ENCODE measurements around the gene RHOBTB1.

The RHOBTB1 gene

DNA sequence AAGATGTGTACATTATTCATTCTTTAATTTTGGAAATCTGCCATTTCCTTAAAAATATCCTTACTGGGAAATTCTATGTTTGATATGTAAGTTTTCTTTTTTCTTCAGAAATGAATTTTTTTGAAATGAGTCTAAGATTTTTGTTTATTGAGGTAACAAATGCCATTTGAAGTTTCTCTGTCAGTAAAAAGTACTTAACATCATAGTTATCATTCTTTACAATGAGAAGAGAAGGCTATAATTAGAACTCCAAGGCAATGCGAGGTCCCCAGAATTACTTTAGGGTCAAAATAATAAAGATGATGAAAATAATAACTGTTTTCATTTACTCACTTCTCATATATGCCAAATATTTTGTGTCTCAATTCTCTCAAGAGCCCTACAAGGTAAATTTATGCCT is 37.0 kb upstream of the RHOBTB1 start:
- no peak overlapping the region for H3K4me3 ChIP-seq (replicated peaks in 1 of 2; ENCODE audit: low read depth in 2 of 2, low read length in 2 of 2)
- no peak for DNase-seq (ENCODE audit: low read depth in 2 of 2)
- no peak for TF ChIP-seq CTCF (IDR thresholded peaks at IDR 0.05; ENCODE audit: low read depth, low read length)

DNA sequence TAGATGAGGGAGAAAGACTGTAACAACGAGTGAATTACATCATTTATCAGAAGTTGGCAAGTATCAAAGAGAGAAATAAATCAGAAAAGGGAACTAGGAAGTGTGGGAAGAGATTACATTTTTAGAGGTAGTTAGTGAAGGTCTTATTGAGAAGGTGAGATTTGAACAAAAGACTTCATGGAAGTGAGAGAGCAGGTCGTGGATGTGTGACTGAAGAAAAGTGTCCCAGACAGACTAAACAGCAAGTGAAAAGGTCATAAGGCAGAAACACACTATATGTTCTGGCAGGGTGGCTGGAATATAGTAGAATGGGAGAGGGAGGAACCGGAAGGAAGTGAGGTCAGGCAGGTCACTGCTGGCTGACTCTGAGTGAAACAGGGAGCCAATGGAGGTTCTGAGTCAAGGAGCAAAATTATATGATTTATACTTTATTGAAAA is 35.7 kb upstream of the RHOBTB1 start:
- H3K4me3 ChIP-seq (replicated peaks in 1 of 2; ENCODE audit: low read depth in 2 of 2, low read length in 2 of 2) = no peak overlapping the region
- DNase-seq (ENCODE audit: low read depth in 2 of 2) = no peak
- no peak for TF ChIP-seq CTCF (IDR thresholded peaks at IDR 0.05; ENCODE audit: low read depth, low read length)

GRCh38 chr10:60978287-60979115 is 34.5 kb upstream of the RHOBTB1 start:
- no peak overlapping the region for H3K4me3 ChIP-seq (replicated peaks in 1 of 2; ENCODE audit: low read depth in 2 of 2, low read length in 2 of 2)
- DNase-seq (ENCODE audit: low read depth in 2 of 2) = peak in 1 of 2 donors; percentile 44
- TF ChIP-seq CTCF (IDR thresholded peaks at IDR 0.05; ENCODE audit: low read depth, low read length) = no peak

GRCh38 chr10:60977161-60978122 is 33.5 kb upstream of the RHOBTB1 start:
- DNase-seq (ENCODE audit: low read depth in 2 of 2) = no peak
- no peak overlapping the region for H3K4me3 ChIP-seq (replicated peaks in 1 of 2; ENCODE audit: low read depth in 2 of 2, low read length in 2 of 2)
- no peak for TF ChIP-seq CTCF (IDR thresholded peaks at IDR 0.05; ENCODE audit: low read depth, low read length)

GRCh38 chr10:60976687-60977086 is 32.7 kb upstream of the RHOBTB1 start:
- H3K4me3 ChIP-seq (replicated peaks in 1 of 2; ENCODE audit: low read depth in 2 of 2, low read length in 2 of 2) = no peak overlapping the region
- no peak for TF ChIP-seq CTCF (IDR thresholded peaks at IDR 0.05; ENCODE audit: low read depth, low read length)
- no peak for DNase-seq (ENCODE audit: low read depth in 2 of 2)

GRCh38 chr10:60975716-60976115 is 31.7 kb upstream of the RHOBTB1 start:
- DNase-seq (ENCODE audit: low read depth in 2 of 2) = peak in 1 of 2 donors; percentile 15
- TF ChIP-seq CTCF (IDR thresholded peaks at IDR 0.05; ENCODE audit: low read depth, low read length) = no peak
- no peak overlapping the region for H3K4me3 ChIP-seq (replicated peaks in 1 of 2; ENCODE audit: low read depth in 2 of 2, low read length in 2 of 2)
